Kidney epithelial cell (primary cell): ENCODE data around the gene RNF152. TPM values are rescaled to one million over a fixed set of nuclear protein-coding genes. Genes with fewer than 3 reads are reported as not detected.
"Not testable (repeated sequence)": the region's sequence is repeated elsewhere in the genome, so short reads cannot be mapped to it uniquely, and the experiment has no call there.

Source experiments
- DNase-seq: peaks from one replicate; pipeline ENCODE4 v3.0.0-alpha.2; 2010; ENCODE audit warnings: low read depth
- H3K27me3 ChIP-seq: 2 replicates; pipeline ENCODE4 v1.6.0; 2011; ENCODE audit warnings: low read length; ENCODE audit not compliant: control insufficient read depth, insufficient read depth
- H3K36me3 ChIP-seq: 2 replicates; pipeline ENCODE4 v1.5.1; 2011; ENCODE audit warnings: low read length; ENCODE audit not compliant: control insufficient read depth, insufficient read depth
- H3K4me3 ChIP-seq: 2 replicates; pipeline ENCODE4 v1.5.1; 2011; ENCODE audit warnings: low read depth, mild to moderate bottlenecking, control low read depth, low read length
- CTCF ChIP-seq: IDR thresholded peaks from 2 replicates; pipeline ENCODE4 v1.5.1; 2011; ENCODE audit warnings: mild to moderate bottlenecking, moderate library complexity, low read length, control low read depth, inconsistent platforms; ENCODE audit not compliant: insufficient read depth, poor library complexity, severe bottlenecking
- total RNA-seq: library from RNA; depleted of rRNA; stranded (reverse); fragments of >200 nt; gene quantifications from 2 replicates; pipeline ENCODE4 v1.2.3, GENCODE V29; 2015

Gene RNF152
- total RNA-seq, 1 donor from 2014 or later = 10.2 TPM

GRCh38 chr18:61803393-61803792 is 89.4 kb downstream of the RNF152 start:
- no peaks in the 10 kb centered on the region for H3K36me3 ChIP-seq
- no peak for DNase-seq
- TF ChIP-seq CTCF = no peak

GRCh38 chr18:61797696-61798590 is 94.9 kb downstream of the RNF152 start:
- no peaks in the 10 kb centered on the region for H3K27me3 ChIP-seq
- TF ChIP-seq CTCF = no peak
- DNase-seq = no peak
- H3K36me3 ChIP-seq = no peaks in the 10 kb centered on the region
- no peak overlapping the region for H3K4me3 ChIP-seq

More at GRCh38 chr18:61803393-61803792, 89.4 kb downstream of the RNF152 start:
- H3K4me3 ChIP-seq = no peak overlapping the region
- no peaks in the 10 kb centered on the region for H3K27me3 ChIP-seq

GRCh38 chr18:61791031-61791430 is 101.8 kb downstream of the RNF152 start:
- Histone ChIP-seq H3K4me3 (no peak overlapping the region), H3K36me3 (no peaks in the 10 kb centered on the region), H3K27me3 (no peaks in the 10 kb centered on the region)
- TF ChIP-seq CTCF = no peak
- no peak for DNase-seq

GRCh38 chr18:61787011-61787670 is 105.7 kb downstream of the RNF152 start:
- not testable (repeated sequence) for H3K36me3 ChIP-seq, H3K4me3 ChIP-seq, DNase-seq, H3K27me3 ChIP-seq

- Histone ChIP-seq H3K4me3 (no peak overlapping the region), H3K27me3 (no peaks in the 10 kb centered on the region), H3K36me3 (no peaks in the 10 kb centered on the region)
- TF ChIP-seq CTCF = no peak
- no peak for DNase-seq
Measured at GRCh38 chr18:61785588-61785987, 107.2 kb downstream of the RNF152 start.

GRCh38 chr18:61784834-61785233 is 108.0 kb downstream of the RNF152 start:
- H3K4me3 ChIP-seq = no peak overlapping the region
- DNase-seq = no peak
- TF ChIP-seq CTCF = no peak
- H3K27me3 ChIP-seq = no peaks in the 10 kb centered on the region
- H3K36me3 ChIP-seq = no peaks in the 10 kb centered on the region
